Measurements from ENCODE around the gene SLC6A18. TPM values are rescaled to one million over a fixed set of nuclear protein-coding genes. Genes with fewer than 3 reads are reported as not detected.

The SLC6A18 gene
- polyA plus RNA-seq, 1 donor (not counting 4 experiments of a cell fraction or from before 2014, with no cell fraction given), result not detected

GRCh38 chr5:1230551-1230950 lies 5.4 kb downstream of the SLC6A18 start:
- Histone ChIP-seq H3K79me2 (ENCODE audit: control insufficient read depth, insufficient read depth, low read length) (no peaks in the 10 kb centered on the region), H3K9me3 (ENCODE audit: control insufficient read depth, low read depth, low read length) (peaks cover 8% of the 10 kb centered on the region), H3K27me3 (ENCODE audit: control insufficient read depth, extremely low read depth, insufficient read depth, low read length) (peaks cover 2% of the 10 kb centered on the region), H3K4me3 (ENCODE audit: control insufficient read depth in 2 of 3, extremely low read depth in 1 of 3, insufficient read depth in 2 of 3, low read depth in 1 of 3, low read length in 3 of 3) (no peak overlapping the region), H2AFZ (ENCODE audit: control insufficient read depth, low read length) (no peak overlapping the region), H4K20me1 (ENCODE audit: control insufficient read depth, extremely low read depth, insufficient read depth, low read length) (no peaks in the 10 kb centered on the region), H3K4me1 (ENCODE audit: control insufficient read depth, extremely low read depth, insufficient read depth, low read length) (no peaks in the 10 kb centered on the region), H3K9ac (ENCODE audit: control insufficient read depth, extremely low read depth, insufficient read depth, low read length) (no peak overlapping the region), H3K4me2 (ENCODE audit: control insufficient read depth, extremely low read depth, insufficient read depth, low read depth, low read length) (no peak overlapping the region), H3K36me3 (ENCODE audit: control insufficient read depth in 2 of 2, extremely low read depth in 1 of 2, insufficient read depth in 2 of 2, low read length in 2 of 2) (no peaks in the 10 kb centered on the region), H3K9me1 (ENCODE audit: control insufficient read depth, extremely low read depth, insufficient read depth, low read length) (no peaks in the 10 kb centered on the region), H3K27ac (ENCODE audit: control insufficient read depth, insufficient read depth, low read length) (no peak overlapping the region)
- FAIRE-seq (no peak), DNase-seq (ENCODE audit: low read depth, low spot score) (no peak)
- no peak for TF ChIP-seq EZH2 (IDR thresholded peaks at IDR 0.05; ENCODE audit: low read length)
- TF ChIP-seq CTCF (optimal IDR thresholded peaks at IDR 0.05 in 1 of 3, IDR thresholded peaks at IDR 0.05 in 1 of 3, conservative IDR thresholded peaks at IDR 0.05 in 1 of 3; ENCODE audit: extremely low read depth in 1 of 3, insufficient read depth in 2 of 3, low read length in 3 of 3), result no peak
- dilution Hi-C loops (cut with MboI; ENCODE audit: extremely low pct_ligation_motif_present, low sequenced_read_pairs), result no loop called here

GRCh38 chr5:1231354-1231905 lies 6.2 kb downstream of the SLC6A18 start:
- no peak for FAIRE-seq
- Histone ChIP-seq H3K9me3 (ENCODE audit: control insufficient read depth, low read depth, low read length) (peaks cover 9% of the 10 kb centered on the region), H3K27me3 (ENCODE audit: control insufficient read depth, extremely low read depth, insufficient read depth, low read length) (peaks cover 2% of the 10 kb centered on the region), H3K4me1 (ENCODE audit: control insufficient read depth, extremely low read depth, insufficient read depth, low read length) (no peaks in the 10 kb centered on the region), H3K79me2 (ENCODE audit: control insufficient read depth, insufficient read depth, low read length) (no peaks in the 10 kb centered on the region), H3K27ac (ENCODE audit: control insufficient read depth, insufficient read depth, low read length) (no peak overlapping the region), H3K4me2 (ENCODE audit: control insufficient read depth, extremely low read depth, insufficient read depth, low read depth, low read length) (no peak overlapping the region), H4K20me1 (ENCODE audit: control insufficient read depth, extremely low read depth, insufficient read depth, low read length) (no peaks in the 10 kb centered on the region), H3K36me3 (ENCODE audit: control insufficient read depth in 2 of 2, extremely low read depth in 1 of 2, insufficient read depth in 2 of 2, low read length in 2 of 2) (no peaks in the 10 kb centered on the region), H3K9ac (ENCODE audit: control insufficient read depth, extremely low read depth, insufficient read depth, low read length) (no peak overlapping the region), H3K9me1 (ENCODE audit: control insufficient read depth, extremely low read depth, insufficient read depth, low read length) (no peaks in the 10 kb centered on the region), H2AFZ (ENCODE audit: control insufficient read depth, low read length) (no peak overlapping the region), H3K4me3 (ENCODE audit: control insufficient read depth in 2 of 3, extremely low read depth in 1 of 3, insufficient read depth in 2 of 3, low read depth in 1 of 3, low read length in 3 of 3) (no peak overlapping the region)
- DNase-seq (ENCODE audit: low read depth, low spot score), result no peak
- dilution Hi-C loops (cut with MboI; ENCODE audit: extremely low pct_ligation_motif_present, low sequenced_read_pairs), result no loop called here
- TF ChIP-seq CTCF (optimal IDR thresholded peaks at IDR 0.05 in 1 of 3, IDR thresholded peaks at IDR 0.05 in 1 of 3, conservative IDR thresholded peaks at IDR 0.05 in 1 of 3; ENCODE audit: extremely low read depth in 1 of 3, insufficient read depth in 2 of 3, low read length in 3 of 3), result no peak
- TF ChIP-seq EZH2 (IDR thresholded peaks at IDR 0.05; ENCODE audit: low read length), result no peak
